Transverse colon (tissue), 4 donors: ENCODE data around the gene DNASE1L2. TPM values are rescaled to one million over a fixed set of nuclear protein-coding genes. Genes with fewer than 3 reads are reported as not detected.

Source experiments
- DNase-seq: peaks from one replicate; pipeline ENCODE4 v3.0.0-alpha.2; 2019
- H3K27ac ChIP-seq, 4 donors: fragments of 200-600 bp; sonication (generic); 2 replicates each; pipeline ENCODE4 v1.5.1; 2016 to 2018; ENCODE audit warnings: inconsistent platforms in 4 of 4
- H3K27me3 ChIP-seq: fragments of 200-600 bp; sonication (generic); 2 replicates; pipeline ENCODE4 v1.5.1; 2017; ENCODE audit warnings: inconsistent platforms
- H3K36me3 ChIP-seq, 4 donors: fragments of 200-600 bp; sonication (generic); 2 replicates each; pipeline ENCODE4 v1.5.1; 2017 to 2019; ENCODE audit warnings: inconsistent platforms in 4 of 4
- H3K4me1 ChIP-seq, 4 donors: fragments of 200-600 bp; sonication (generic); 2 replicates each; pipeline ENCODE4 v1.5.1; 2017 to 2020; ENCODE audit warnings: inconsistent platforms in 4 of 4
- H3K4me3 ChIP-seq, 4 donors: fragments of 200-600 bp; sonication (generic); 1 replicate in 1 of 4; 2 replicates in 3 of 4; pipeline versions ENCODE4 v1.5.1 to v1.6.1; 2017 to 2019; ENCODE audit warnings: inconsistent platforms in 4 of 4
- H3K9me3 ChIP-seq, 2 donors: fragments of 200-600 bp; sonication (generic); 2 replicates each; pipeline ENCODE4 v1.5.1; 2017 to 2019; ENCODE audit warnings: inconsistent platforms in 2 of 2
- CTCF ChIP-seq, 5 experiments: fragments of 200-600 bp in 3 of 5; fragments of 450-650 bp in 2 of 5; sonication (generic) in 3 of 5; IDR thresholded peaks; 1 replicate in 2 of 5; 2 replicates in 3 of 5; pipeline ENCODE4 v1.5.1; 2016 to 2017; ENCODE audit warnings: antibody characterized with exemption in 5 of 5, inconsistent platforms in 3 of 5, mild to moderate bottlenecking in 2 of 5, moderate library complexity in 1 of 5
- EP300 ChIP-seq: sonication (generic); formaldehyde crosslinking; IDR thresholded peaks from one replicate; pipeline ENCODE4 v1.6.1; 2017; ENCODE audit warnings: antibody characterized with exemption, low read depth
- POLR2A ChIP-seq: fragments of 450-650 bp; IDR thresholded peaks from one replicate; pipeline ENCODE4 v1.6.1; 2016; ENCODE audit warnings: antibody characterized with exemption, mild to moderate bottlenecking, moderate library complexity
- POLR2AphosphoS5 ChIP-seq, 3 donors: sonication (generic); formaldehyde crosslinking; IDR thresholded peaks; one replicate each; pipeline ENCODE4 v1.6.1; 2016; ENCODE audit warnings: antibody characterized with exemption in 3 of 3
- WGBS, 2 donors: methylation state at CpG; one replicate each; pipeline ENCODE4 v1.1.5; 2018; ENCODE audit warnings: low coverage in 1 of 2; 5-methylcytosine and 5-hydroxymethylcytosine counted together
- in situ Hi-C, 4 donors: fragments of 200-750 bp; cut with MboI; loops; one replicate each; pipeline versions ENCODE4 v1.15.0 to v1.15.1; 2017; ENCODE audit warnings: low sequenced_read_pairs in 3 of 4, low pct_ligation_motif_present in 1 of 4, low pct_unique_long_range_greater_than_20kb in 1 of 4
- intact Hi-C: fragments of 100-400 bp; cut with DNase I; formaldehyde crosslinking; loops from one replicate; pipeline ENCODE4 v1.15.1; 2023; ENCODE audit warnings: low total_unique reads
- total RNA-seq, 4 donors: library from RNA; depleted of rRNA; stranded (reverse); fragments of >200 nt; gene quantifications; one replicate each; pipeline ENCODE4 v1.1.0, GENCODE V29; 2016

The DNASE1L2 gene
- total RNA-seq, 4 donors from 2014 or later, result 0.55 to 3.0 (median 0.64) TPM; not detected in 1

GRCh38 chr16:2231016-2231931, 5.0 kb upstream of the DNASE1L2 start:
- Histone ChIP-seq H3K9me3 (no peaks in the 10 kb centered on the region), H3K4me1 (peaks cover 4 to 20% (median 6%) of the 10 kb centered on the region in 4 donors), H3K4me3 (no peak overlapping the region), H3K36me3 (peaks cover 0 to 59% (median 18%) of the 10 kb centered on the region in 4 donors), H3K27me3 (peaks cover 12% of the 10 kb centered on the region), H3K27ac (no peak overlapping the region)
- no peak for DNase-seq
- in situ Hi-C loops, result no loop called here
- intact Hi-C loops, result loop anchor here (1.0 to 10.0 kb wide), 2 partner anchors 37 to 226 kb away; partner anchors contain the start of genes RNPS1 and ZNF598
- TF ChIP-seq POLR2A (no peak), EP300 (no peak), POLR2AphosphoS5 (IDR thresholded peaks at IDR 0.05) (no peak), CTCF (IDR thresholded peaks at IDR 0.05) (no peak)
- WGBS, 2 donors, result 73 to 83% methylated on average over 8 to 27 of the region's 29 CpGs

GRCh38 chr16:2232094-2232990, 3.9 kb upstream of the DNASE1L2 start:
- intact Hi-C loops, result loop anchor here (10.0 kb wide), 1 partner anchor 228 kb away; the partner anchor contains the start of gene ZNF598
- TF ChIP-seq POLR2A (no peak), EP300 (no peak), POLR2AphosphoS5 (IDR thresholded peaks at IDR 0.05) (no peak), CTCF (IDR thresholded peaks at IDR 0.05) (no peak)
- peaks cover 0 to 59% (median 18%) of the 10 kb centered on the region in 4 donors for H3K36me3 ChIP-seq

GRCh38 chr16:2233046-2233775, 3.0 kb upstream of the DNASE1L2 start:
- TF ChIP-seq POLR2AphosphoS5 (IDR thresholded peaks at IDR 0.05) (no peak), POLR2A (no peak), CTCF (IDR thresholded peaks at IDR 0.05) (no peak), EP300 (no peak)
- 96% methylated on average over 20 of the region's 28 CpGs; no CpG with 5 or more reads in 1 of the 2 donors for WGBS, 2 donors
- in situ Hi-C loops (no loop called here), intact Hi-C loops (loop anchor here (10.0 kb wide), 1 partner anchor 228 kb away; the partner anchor contains the start of gene ZNF598)
- no peaks in the 10 kb centered on the region for H3K9me3 ChIP-seq
- H3K36me3 ChIP-seq, result peaks cover 0 to 59% (median 18%) of the 10 kb centered on the region in 4 donors
- peaks cover 31% of the 10 kb centered on the region for H3K27me3 ChIP-seq
- H3K4me1 ChIP-seq, result peaks cover 13 to 30% (median 22%) of the 10 kb centered on the region in 4 donors
- no peak for DNase-seq
- no peak overlapping the region for H3K27ac ChIP-seq
- H3K4me3 ChIP-seq, result no peak overlapping the region

More at GRCh38 chr16:2232094-2232990, 3.9 kb upstream of the DNASE1L2 start:
- H3K27me3 ChIP-seq, result peaks cover 22% of the 10 kb centered on the region
- 87% methylated on average over 38 of the region's 41 CpGs; no CpG with 5 or more reads in 1 of the 2 donors for WGBS, 2 donors
- no peak overlapping the region for H3K4me3 ChIP-seq
- in situ Hi-C loops, result no loop called here
- peaks cover 12 to 22% (median 16%) of the 10 kb centered on the region in 4 donors for H3K4me1 ChIP-seq
- no peak for DNase-seq
- no peaks in the 10 kb centered on the region for H3K9me3 ChIP-seq
- no peak overlapping the region for H3K27ac ChIP-seq
